Inferior parietal cortex (tissue), 1 donor: ENCODE measurements around the gene FOXE3.

Experiments used
- DNase-seq: peaks from one replicate; pipeline ENCODE4 v3.0.0-alpha.2; 2016; ENCODE audit errors: extremely low spot score

The FOXE3 gene

GRCh38 chr1:47405697-47406096 lies 10.4 kb upstream of the FOXE3 start:
- DNase-seq, result no peak

GRCh38 chr1:47406966-47407365 lies 9.1 kb upstream of the FOXE3 start:
- no peak for DNase-seq

- no peak for DNase-seq
These were observed 8.6 kb upstream of the FOXE3 start for GRCh38 chr1:47407481-47407880.

- no peak for DNase-seq
These were observed 6.6 kb upstream of the FOXE3 start for GRCh38 chr1:47409311-47410067.

GRCh38 chr1:47410068-47410455 lies 6.0 kb upstream of the FOXE3 start:
- no peak for DNase-seq

- DNase-seq, result no peak
These were observed 4.6 kb upstream of the FOXE3 start for GRCh38 chr1:47411436-47411835.

GRCh38 chr1:47412437-47412836 lies 3.6 kb upstream of the FOXE3 start:
- no peak for DNase-seq

GRCh38 chr1:47416319-47417169 lies 459 bp downstream of the FOXE3 start:
- no peak for DNase-seq

- DNase-seq, result no peak
These were observed 1.3 kb downstream of the FOXE3 start for GRCh38 chr1:47417170-47418044.

- no peak for DNase-seq
These were observed 2.0 kb downstream of the FOXE3 start for GRCh38 chr1:47418122-47418521.

GRCh38 chr1:47418681-47419325 lies 2.7 kb downstream of the FOXE3 start:
- DNase-seq, result no peak

GRCh38 chr1:47420547-47420946 lies 4.5 kb downstream of the FOXE3 start:
- DNase-seq, result no peak

GRCh38 chr1:47423872-47424271 lies 7.8 kb downstream of the FOXE3 start:
- DNase-seq, result no peak

GRCh38 chr1:47424336-47424982 lies 8.4 kb downstream of the FOXE3 start:
- peak; percentile 47 for DNase-seq

- no peak for DNase-seq
These were observed 15.4 kb downstream of the FOXE3 start for GRCh38 chr1:47431534-47431933.

- DNase-seq, result peak; percentile 84
These were observed 16.3 kb downstream of the FOXE3 start for GRCh38 chr1:47432071-47433036.

- no peak for DNase-seq
These were observed 16.9 kb downstream of the FOXE3 start for GRCh38 chr1:47433037-47433421.

- no peak for DNase-seq
These were observed 17.5 kb downstream of the FOXE3 start for GRCh38 chr1:47433477-47434050.

GRCh38 chr1:47434051-47434842 lies 18.2 kb downstream of the FOXE3 start:
- peak; percentile 30 for DNase-seq
